ENCODE measurements around the gene RPS19. TPM values are rescaled to one million over a fixed set of nuclear protein-coding genes. Genes with fewer than 3 reads are reported as not detected.

Gene RPS19
- total and polyA plus RNA-seq, 3 donors from 2014 or later, result 869 to 1,270 (median 1,199) TPM

DNA sequence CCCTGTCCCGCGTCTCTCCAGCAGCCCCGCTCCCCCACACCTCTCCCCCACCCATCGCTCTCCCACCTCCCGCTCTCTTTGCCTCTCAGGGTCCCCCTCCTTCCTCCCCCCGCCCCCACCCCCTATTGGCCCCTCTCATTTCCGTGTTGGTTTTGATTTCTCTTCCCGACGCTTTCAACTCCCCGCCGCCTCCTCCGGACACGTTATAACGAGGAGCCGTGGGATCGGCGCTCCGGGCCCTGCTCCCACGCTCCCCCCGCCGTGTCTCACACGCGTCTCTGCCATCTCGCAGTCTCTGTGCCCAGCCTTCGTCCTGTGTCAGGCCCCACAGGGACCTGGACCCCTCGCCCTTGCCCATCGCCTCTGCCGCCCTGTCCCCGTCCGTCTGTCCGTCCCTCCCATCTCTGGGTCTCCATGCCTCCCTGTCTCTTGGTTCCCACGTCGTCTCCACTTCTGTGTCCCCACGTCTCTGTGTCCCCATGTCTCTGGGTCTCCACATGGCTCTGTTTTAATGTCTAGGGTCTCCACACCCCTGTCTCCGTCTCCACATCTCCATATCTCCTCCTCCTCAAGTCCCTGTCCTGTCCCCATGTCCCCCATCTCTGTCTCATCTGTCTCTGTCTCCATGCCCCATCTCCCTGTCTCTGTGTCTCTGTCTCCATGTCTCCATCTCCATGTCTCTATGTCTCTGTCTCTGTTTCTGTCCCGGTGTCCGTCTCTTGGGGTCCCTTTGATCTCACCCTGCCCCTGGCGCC, 55.1 kb downstream of the RPS19 start:
- H3K27ac ChIP-seq, result no peak overlapping the region
- intact Hi-C loops (cut with DNase I; ENCODE audit: low total_unique reads), result no loop called here
- WGBS, 2 donors, result 13 to 20% methylated on average over 25 to 29 of the region's 38 CpGs
- TF ChIP-seq POLR2A (IDR thresholded peaks at IDR 0.05), result no peak
- TF ChIP-seq, protein P1, sequence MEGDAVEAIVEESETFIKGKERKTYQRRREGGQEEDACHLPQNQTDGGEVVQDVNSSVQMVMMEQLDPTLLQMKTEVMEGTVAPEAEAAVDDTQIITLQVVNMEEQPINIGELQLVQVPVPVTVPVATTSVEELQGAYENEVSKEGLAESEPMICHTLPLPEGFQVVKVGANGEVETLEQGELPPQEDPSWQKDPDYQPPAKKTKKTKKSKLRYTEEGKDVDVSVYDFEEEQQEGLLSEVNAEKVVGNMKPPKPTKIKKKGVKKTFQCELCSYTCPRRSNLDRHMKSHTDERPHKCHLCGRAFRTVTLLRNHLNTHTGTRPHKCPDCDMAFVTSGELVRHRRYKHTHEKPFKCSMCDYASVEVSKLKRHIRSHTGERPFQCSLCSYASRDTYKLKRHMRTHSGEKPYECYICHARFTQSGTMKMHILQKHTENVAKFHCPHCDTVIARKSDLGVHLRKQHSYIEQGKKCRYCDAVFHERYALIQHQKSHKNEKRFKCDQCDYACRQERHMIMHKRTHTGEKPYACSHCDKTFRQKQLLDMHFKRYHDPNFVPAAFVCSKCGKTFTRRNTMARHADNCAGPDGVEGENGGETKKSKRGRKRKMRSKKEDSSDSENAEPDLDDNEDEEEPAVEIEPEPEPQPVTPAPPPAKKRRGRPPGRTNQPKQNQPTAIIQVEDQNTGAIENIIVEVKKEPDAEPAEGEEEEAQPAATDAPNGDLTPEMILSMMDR (IDR thresholded peaks at IDR 0.05), result no peak
- H3K4me3 ChIP-seq, result no peak overlapping the region
- no peaks in the 10 kb centered on the region for H3K36me3 ChIP-seq (ENCODE audit: low read depth, missing control alignments)
- H3K4me1 ChIP-seq, result peaks cover 6% of the 10 kb centered on the region
- H3K27me3 ChIP-seq, result no peaks in the 10 kb centered on the region
- DNase-seq, result no peak
- no peaks in the 10 kb centered on the region for H3K9me3 ChIP-seq

DNA sequence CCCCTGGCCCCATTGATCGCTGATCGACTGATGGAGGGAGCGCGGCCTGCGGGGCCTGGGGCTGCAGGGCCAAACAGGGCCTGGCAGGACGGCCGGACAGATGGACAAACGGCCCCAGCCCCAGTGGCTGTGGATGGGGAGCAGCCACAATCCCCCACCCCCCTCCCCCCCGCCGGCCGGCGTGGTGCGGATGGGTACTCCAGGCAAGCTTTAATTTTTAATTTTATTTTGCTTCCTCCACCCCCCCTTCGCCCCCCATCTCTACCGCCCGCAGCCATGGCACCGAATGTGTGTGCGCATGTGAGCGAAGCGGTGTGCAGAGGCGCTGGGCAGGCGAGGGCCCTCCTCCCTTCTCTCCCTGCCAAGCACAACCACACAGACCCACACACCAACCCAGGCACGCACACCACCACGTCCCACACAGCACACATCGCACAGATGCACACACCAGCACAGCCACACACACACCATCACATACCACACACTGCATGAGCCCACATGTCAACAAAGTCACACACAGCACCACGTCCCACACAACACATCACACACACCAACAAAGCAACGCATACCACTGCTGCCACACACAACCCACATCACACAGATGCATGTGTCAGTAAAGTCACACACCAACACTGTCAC, 55.8 kb downstream of the RPS19 start:
- TF ChIP-seq, protein P1 (IDR thresholded peaks at IDR 0.05), result no peak
- TF ChIP-seq POLR2A (IDR thresholded peaks at IDR 0.05), result no peak
- no peak for DNase-seq
- H3K36me3 ChIP-seq (ENCODE audit: low read depth, missing control alignments), result no peaks in the 10 kb centered on the region
- H3K9me3 ChIP-seq, result no peaks in the 10 kb centered on the region
- H3K4me1 ChIP-seq, result peaks cover 6% of the 10 kb centered on the region
- no peak overlapping the region for H3K27ac ChIP-seq
- no peak overlapping the region for H3K4me3 ChIP-seq
- intact Hi-C loops (cut with DNase I; ENCODE audit: low total_unique reads), result no loop called here
- H3K27me3 ChIP-seq, result no peaks in the 10 kb centered on the region
- WGBS, 2 donors, result 51 to 57% methylated on average over 27 of the region's 27 CpGs

DNA sequence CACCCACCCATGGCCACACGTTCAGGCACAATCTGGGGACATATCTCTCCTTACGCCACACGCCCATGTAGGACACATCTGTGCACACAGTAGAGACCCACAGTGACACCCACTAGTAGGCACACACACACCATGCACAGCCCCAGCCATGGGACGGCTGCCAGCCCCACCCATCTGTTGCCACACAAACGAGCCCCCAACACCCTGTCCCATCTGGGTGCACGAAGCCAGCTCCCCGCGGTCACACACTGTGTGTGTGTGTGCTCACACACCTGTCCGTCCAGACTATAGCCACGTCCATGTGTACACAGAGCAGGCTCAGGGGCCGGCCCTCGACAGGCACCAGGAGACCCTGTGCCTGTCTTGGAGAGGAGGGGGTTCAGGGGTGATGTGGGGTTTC, 57.6 kb downstream of the RPS19 start:
- no peak for DNase-seq
- intact Hi-C loops (cut with DNase I; ENCODE audit: low total_unique reads), result no loop called here
- H3K4me3 ChIP-seq, result no peak overlapping the region
- TF ChIP-seq POLR2A (IDR thresholded peaks at IDR 0.05), result no peak
- TF ChIP-seq, protein P1 (IDR thresholded peaks at IDR 0.05), result no peak
- peaks cover 6% of the 10 kb centered on the region for H3K4me1 ChIP-seq
- 69 to 75% methylated on average over 10 to 12 of the region's 12 CpGs for WGBS, 2 donors
- no peak overlapping the region for H3K27ac ChIP-seq
- H3K9me3 ChIP-seq, result no peaks in the 10 kb centered on the region
- no peaks in the 10 kb centered on the region for H3K36me3 ChIP-seq (ENCODE audit: low read depth, missing control alignments)
- no peaks in the 10 kb centered on the region for H3K27me3 ChIP-seq

DNA sequence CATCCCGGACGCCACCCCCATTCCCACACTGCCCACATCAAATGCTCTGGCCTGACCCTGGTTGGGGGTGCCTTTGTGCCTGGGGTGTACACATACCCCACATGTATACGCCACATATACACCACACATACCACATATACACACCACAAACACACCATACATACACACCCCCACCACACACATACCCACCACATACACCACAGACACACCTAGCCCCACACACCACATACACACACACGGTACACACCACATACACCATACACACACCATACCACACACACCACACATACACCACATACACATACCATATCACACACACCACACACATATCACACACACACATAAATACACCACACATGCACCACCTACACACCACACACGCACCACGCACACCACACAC, 58.0 kb downstream of the RPS19 start:
- DNase-seq, result no peak
- WGBS, 2 donors, result 87 to 90% methylated on average over 6 of the region's 6 CpGs
- TF ChIP-seq, protein P1 (IDR thresholded peaks at IDR 0.05), result no peak
- TF ChIP-seq POLR2A (IDR thresholded peaks at IDR 0.05), result no peak
- Histone ChIP-seq H3K36me3 (ENCODE audit: low read depth, missing control alignments) (no peaks in the 10 kb centered on the region), H3K4me3 (no peak overlapping the region), H3K4me1 (peaks cover 6% of the 10 kb centered on the region), H3K27ac (no peak overlapping the region), H3K9me3 (no peaks in the 10 kb centered on the region), H3K27me3 (no peaks in the 10 kb centered on the region)
- intact Hi-C loops (cut with DNase I; ENCODE audit: low total_unique reads), result no loop called here

Measured in testis (tissue), 3 donors.